WTC11 (cell line): ENCODE measurements around the gene RSU1. TPM values are rescaled to one million over a fixed set of nuclear protein-coding genes. Genes with fewer than 3 reads are reported as not detected.

Experiments used
- ATAC-seq: fragments of 200-7000 bp; cut with Tn5 transposase; 2 replicates; pipeline ENCODE4 v1.10.0; 2021; ENCODE audit warnings: mild to moderate bottlenecking, moderate library complexity
- CTCF ChIA-PET: fragments of 300-600 bp; sonication (Branson Sonifier 250); formaldehyde crosslinking; loops from one replicate; lab custom pipeline; 2021; ENCODE audit warnings: antibody characterized with exemption; lab: Charles Lee
- POLR2A ChIA-PET: fragments of 350-600 bp; sonication (Branson Sonifier 250); formaldehyde crosslinking; loops from one replicate; lab custom pipeline; 2021; ENCODE audit warnings: antibody characterized with exemption; lab: Charles Lee
- DNase-seq: peaks from one replicate; pipeline ENCODE4 v3.0.0; 2021; ENCODE audit warnings: low spot score
- H3K27ac Mint-ChIP-seq: 2 replicates; pipeline ENCODE4 v1.8.0; 2021; ENCODE audit warnings: mixed read lengths
- H3K27me3 Mint-ChIP-seq: 2 replicates; pipeline ENCODE4 v1.8.0; 2021; ENCODE audit warnings: low read depth, mild to moderate bottlenecking, moderate library complexity, mixed read lengths
- H3K36me3 Mint-ChIP-seq: 2 replicates; pipeline ENCODE4 v1.8.0; 2021; ENCODE audit warnings: mixed read lengths
- H3K4me1 Mint-ChIP-seq: 2 replicates; pipeline ENCODE4 v1.8.0; 2022; ENCODE audit warnings: mixed read lengths
- H3K4me3 Mint-ChIP-seq: 2 replicates; pipeline ENCODE4 v1.8.0; 2021; ENCODE audit warnings: mild to moderate bottlenecking, moderate library complexity, mixed read lengths
- H3K9me3 Mint-ChIP-seq: 2 replicates; pipeline ENCODE4 v1.8.0; 2021; ENCODE audit warnings: mixed read lengths
- ATF2 ChIP-seq: sonication (generic); formaldehyde crosslinking; IDR thresholded peaks from 2 replicates; pipeline ENCODE4 v1.8.1; 2022; ENCODE audit warnings: low read depth, missing genetic modification reagents, borderline replicate concordance
- ATF3 ChIP-seq: sonication (generic); formaldehyde crosslinking; conservative IDR thresholded peaks from 2 replicates; pipeline ENCODE4 v1.8.1; 2022; ENCODE audit warnings: mild to moderate bottlenecking, missing genetic modification reagents
- CTCF ChIP-seq: fragments of 200-600 bp; IDR thresholded peaks from 2 replicates; pipeline ENCODE4 v1.8.0; 2022; ENCODE audit warnings: antibody characterized with exemption
- E2F4 ChIP-seq: sonication (generic); formaldehyde crosslinking; IDR thresholded peaks from 2 replicates; pipeline ENCODE4 v1.8.1; 2022; ENCODE audit warnings: low read depth, mild to moderate bottlenecking, moderate library complexity, missing genetic modification reagents, borderline replicate concordance
- ELF4 ChIP-seq: sonication (generic); formaldehyde crosslinking; IDR thresholded peaks from 2 replicates; pipeline ENCODE4 v1.8.1; 2022; ENCODE audit warnings: low read depth, mild to moderate bottlenecking, moderate library complexity, missing genetic modification reagents
- ETV6 ChIP-seq: sonication (generic); formaldehyde crosslinking; IDR thresholded peaks from 2 replicates; pipeline ENCODE4 v1.8.1; 2022; ENCODE audit warnings: mild to moderate bottlenecking, missing genetic modification reagents
- JAZF1 ChIP-seq: fragments of 250-450 bp; sonication (Bioruptor Pico); IDR thresholded peaks from 2 replicates; pipeline ENCODE4 v1.9.0; 2021; ENCODE audit warnings: moderate library complexity, mild to moderate bottlenecking, inconsistent platforms
- JUN ChIP-seq: sonication (generic); formaldehyde crosslinking; IDR thresholded peaks from 2 replicates; pipeline ENCODE4 v1.8.0; 2023; ENCODE audit warnings: mild to moderate bottlenecking, missing genetic modification reagents
- MLX ChIP-seq: sonication (generic); formaldehyde crosslinking; IDR thresholded peaks from 2 replicates; pipeline ENCODE4 v1.8.1; 2023; ENCODE audit warnings: mild to moderate bottlenecking, missing genetic modification reagents, moderate library complexity
- MXD4 ChIP-seq: fragments of 250-450 bp; sonication (Bioruptor Pico); IDR thresholded peaks from 2 replicates; pipeline ENCODE4 v1.8.0; 2021; ENCODE audit warnings: mild to moderate bottlenecking, moderate library complexity, borderline replicate concordance
- NFE2L1 ChIP-seq: sonication (generic); formaldehyde crosslinking; IDR thresholded peaks from 2 replicates; pipeline ENCODE4 v1.8.1; 2023; ENCODE audit warnings: missing genetic modification reagents
- OVOL2 ChIP-seq: fragments of 250-450 bp; sonication (Bioruptor Pico); IDR thresholded peaks from 2 replicates; pipeline ENCODE4 v1.9.0; 2021; ENCODE audit warnings: mild to moderate bottlenecking, borderline replicate concordance
- RORB ChIP-seq: fragments of 250-450 bp; sonication (Bioruptor Pico); IDR thresholded peaks from 2 replicates; pipeline ENCODE4 v1.9.0; 2021; ENCODE audit warnings: mild to moderate bottlenecking
- STAT6 ChIP-seq: sonication (generic); formaldehyde crosslinking; conservative IDR thresholded peaks from 2 replicates; pipeline ENCODE4 v1.8.1; 2023; ENCODE audit warnings: mild to moderate bottlenecking, low read depth, missing genetic modification reagents, moderate library complexity
- TEAD1 ChIP-seq: sonication (generic); formaldehyde crosslinking; IDR thresholded peaks from 2 replicates; pipeline ENCODE4 v1.8.0; 2022; ENCODE audit warnings: mild to moderate bottlenecking, missing genetic modification reagents
- ZBTB43 ChIP-seq: sonication (generic); formaldehyde crosslinking; IDR thresholded peaks from 2 replicates; pipeline ENCODE4 v1.8.1; 2023; ENCODE audit warnings: mild to moderate bottlenecking, missing genetic modification reagents
- ZMAT4 ChIP-seq: fragments of 250-450 bp; sonication (Bioruptor Pico); IDR thresholded peaks from 2 replicates; pipeline ENCODE4 v1.9.0; 2021; ENCODE audit warnings: mild to moderate bottlenecking
- ZNF512 ChIP-seq: sonication (generic); formaldehyde crosslinking; IDR thresholded peaks from 2 replicates; pipeline ENCODE4 v1.8.1; 2022; ENCODE audit warnings: missing genetic modification reagents, borderline replicate concordance
- total RNA-seq: library from RNA; stranded (reverse); gene quantifications from 3 replicates; pipeline ENCODE4 v1.2.3, GENCODE V29; 2021

Gene RSU1
- total RNA-seq, 1 experiment from 2014 or later = 46.4 TPM

GRCh38 chr10:16776896-16777295 is 40.3 kb downstream of the RSU1 start:
- peaks cover 33% of the 10 kb centered on the region for H3K4me1 Mint-ChIP-seq
- ChIA-PET POLR2A (no interaction called here), CTCF (interaction anchor here (1.0 to 1.3 kb wide), 5 partner anchors 12 to 141 kb away, joined by 3 to 6 read pairs (median 4); no protein-coding TSS in a partner anchor)

GRCh38 chr10:16773334-16773733 is 43.9 kb downstream of the RSU1 start:
- DNase-seq (no peak), ATAC-seq (no peak)
- no peak overlapping the region for H3K4me3 Mint-ChIP-seq
- ChIA-PET CTCF (interaction anchor here (1.5 kb wide), 1 partner anchor 36 kb away, joined by 3 read pairs; no protein-coding TSS in a partner anchor), POLR2A (no interaction called here)
- no peak overlapping the region for H3K27ac Mint-ChIP-seq
- H3K36me3 Mint-ChIP-seq = no peaks in the 10 kb centered on the region
- no peaks in the 10 kb centered on the region for H3K9me3 Mint-ChIP-seq
- H3K4me1 Mint-ChIP-seq = peaks cover 11% of the 10 kb centered on the region
- H3K27me3 Mint-ChIP-seq = no peaks in the 10 kb centered on the region
- no peak for TF ChIP-seq MXD4 (CRISPR knock-in tag)
- no peak for TF ChIP-seq NFE2L1 (CRISPR knock-in tag)
- no peak for TF ChIP-seq TEAD1
- no peak for TF ChIP-seq MLX (CRISPR knock-in tag)
- no peak for TF ChIP-seq ATF3 (CRISPR knock-in tag)
- TF ChIP-seq JUN (CRISPR knock-in tag) = no peak
- no peak for TF ChIP-seq ZBTB43 (CRISPR knock-in tag)
- TF ChIP-seq RORB (CRISPR knock-in tag) = no peak
- no peak for TF ChIP-seq CTCF

More at GRCh38 chr10:16776896-16777295, 40.3 kb downstream of the RSU1 start:
- TF ChIP-seq ZMAT4 (CRISPR knock-in tag) (no peak), ETV6 (CRISPR knock-in tag) (no peak), E2F4 (CRISPR knock-in tag) (no peak), OVOL2 (CRISPR knock-in tag) (no peak), ELF4 (CRISPR knock-in tag) (no peak), ATF2 (CRISPR knock-in tag) (no peak), JAZF1 (CRISPR knock-in tag) (no peak), ZNF512 (CRISPR knock-in tag) (no peak), STAT6 (CRISPR knock-in tag) (no peak)
- H3K27ac Mint-ChIP-seq = no peak overlapping the region
- H3K27me3 Mint-ChIP-seq = no peaks in the 10 kb centered on the region
- no peaks in the 10 kb centered on the region for H3K9me3 Mint-ChIP-seq
- ATAC-seq = no peak
- no peak overlapping the region for H3K4me3 Mint-ChIP-seq
- H3K36me3 Mint-ChIP-seq = no peaks in the 10 kb centered on the region
- no peak for DNase-seq
